ENCODE measurements around the gene CBFA2T2.

CBFA2T2 gene

GRCh38 chr20:33669873-33670640 lies 180.2 kb downstream of the CBFA2T2 start:
- DNase-seq: no peak

- no peak for DNase-seq
These were observed 181.0 kb downstream of the CBFA2T2 start for GRCh38 chr20:33670715-33671499.

- DNase-seq: no peak
These were observed 181.8 kb downstream of the CBFA2T2 start for GRCh38 chr20:33671573-33672288.

- peak; percentile 35 to 55 for DNase-seq
These were observed 182.7 kb downstream of the CBFA2T2 start for GRCh38 chr20:33672426-33673113.

GRCh38 chr20:33673114-33673409 lies 183.2 kb downstream of the CBFA2T2 start:
- no peak for DNase-seq

- no peak for DNase-seq
These were observed 183.8 kb downstream of the CBFA2T2 start for GRCh38 chr20:33673410-33674293.

- peak; percentile 70 to 77 for DNase-seq
These were observed 184.6 kb downstream of the CBFA2T2 start, which contains the start of gene NECAB3 for GRCh38 chr20:33674294-33675135. TSS of gene NECAB3 (minus strand) at chr20:33674428. CDS start at chr20:33674352, 76 bp downstream.

GRCh38 chr20:33675136-33675959 lies 185.5 kb downstream of the CBFA2T2 start:
- DNase-seq: no peak

GRCh38 chr20:33676121-33676520 lies 186.2 kb downstream of the CBFA2T2 start:
- DNase-seq: no peak

GRCh38 chr20:33676652-33677645 lies 187.1 kb downstream of the CBFA2T2 start:
- DNase-seq: no peak

GRCh38 chr20:33677991-33678702 lies 188.3 kb downstream of the CBFA2T2 start:
- DNase-seq: no peak

GRCh38 chr20:33679758-33680485 lies 190.0 kb downstream of the CBFA2T2 start:
- DNase-seq: no peak

GRCh38 chr20:33680686-33681085 lies 190.8 kb downstream of the CBFA2T2 start:
- DNase-seq: no peak

- DNase-seq: no peak
These were observed 191.4 kb downstream of the CBFA2T2 start for GRCh38 chr20:33681288-33681687.

GRCh38 chr20:33681728-33682353 lies 191.9 kb downstream of the CBFA2T2 start:
- no peak for DNase-seq

- DNase-seq: peak in 1 of 2 experiments; percentile 29
These were observed 194.8 kb downstream of the CBFA2T2 start for GRCh38 chr20:33684533-33685327.
